Sigmoid colon (tissue), 7 donors: ENCODE results near the gene DLG3. TPM values are rescaled to one million over a fixed set of nuclear protein-coding genes. Genes with fewer than 3 reads are reported as not detected.

Experiments used
- DNase-seq: peaks from one replicate; pipeline ENCODE4 v3.0.0-alpha.2; 2019
- H3K27ac ChIP-seq, 4 donors: fragments of 200-600 bp; sonication (generic); one replicate each; pipeline ENCODE4 v1.5.1; 2016 to 2019; ENCODE audit warnings: mild to moderate bottlenecking in 1 of 4
- H3K27me3 ChIP-seq, 3 donors: fragments of 200-600 bp; sonication (generic); one replicate each; pipeline ENCODE4 v1.5.1; 2019; ENCODE audit warnings: mild to moderate bottlenecking in 1 of 3
- H3K36me3 ChIP-seq, 4 donors: fragments of 200-600 bp; sonication (generic); one replicate each; pipeline ENCODE4 v1.5.1; 2016 to 2019
- H3K4me1 ChIP-seq, 4 donors: fragments of 200-600 bp; sonication (generic); one replicate each; pipeline ENCODE4 v1.5.1; 2017 to 2019
- H3K4me3 ChIP-seq, 4 donors: fragments of 200-600 bp; sonication (generic); one replicate each; pipeline ENCODE4 v1.5.1; 2017 to 2019; ENCODE audit warnings: mild to moderate bottlenecking in 2 of 4, moderate library complexity in 1 of 4
- H3K9me3 ChIP-seq, 4 donors: fragments of 200-600 bp in 3 of 4; sonication (generic) in 3 of 4; one replicate each; pipeline versions ENCODE4 v1.5.1 to v1.6.1; 2013 to 2019
- EP300 ChIP-seq, 4 donors: sonication (generic); formaldehyde crosslinking; IDR thresholded peaks; one replicate each; pipeline ENCODE4 v1.6.1; 2017; ENCODE audit warnings: antibody characterized with exemption in 4 of 4
- POLR2A ChIP-seq, 2 donors: fragments of 450-650 bp; IDR thresholded peaks; one replicate each; pipeline ENCODE4 v1.6.1; 2016; ENCODE audit warnings: antibody characterized with exemption in 2 of 2, mild to moderate bottlenecking in 2 of 2, moderate library complexity in 2 of 2
- POLR2AphosphoS5 ChIP-seq, 4 donors: sonication (generic); formaldehyde crosslinking; IDR thresholded peaks; one replicate each; pipeline ENCODE4 v1.6.1; 2017; ENCODE audit warnings: antibody characterized with exemption in 4 of 4
- WGBS, 2 donors: extraction: QIAGEN DNeasy Blood & Tissue Kit; methylation state at CpG; one replicate each; pipeline ENCODE4 v1.1.7; 2013; 5-methylcytosine and 5-hydroxymethylcytosine counted together
- intact Hi-C: fragments of 100-400 bp; cut with DNase I; formaldehyde crosslinking; loops from one replicate; pipeline ENCODE4 v1.15.1; 2023
- polyA plus RNA-seq, 3 donors: library from polyadenylated mRNA; stranded (reverse); fragments of 200-250 nt; gene quantifications; one replicate each; pipeline ENCODE4 v1.2.3, GENCODE V29; 2013
- total RNA-seq, 4 donors: library from RNA; depleted of rRNA; stranded (reverse); fragments of >200 nt; gene quantifications; one replicate each; pipeline ENCODE4 v1.1.0, GENCODE V29; 2016
- TF ChIP-seq, protein P1 (sequence below), 4 experiments: fragments of 450-650 bp in 3 of 4; fragments of 200-600 bp in 1 of 4; IDR thresholded peaks; one replicate each; pipeline ENCODE4 v1.5.1; 2016 to 2019; ENCODE audit warnings: antibody characterized with exemption in 4 of 4, mild to moderate bottlenecking in 3 of 4, moderate library complexity in 2 of 4
- donor health status: healthy with polysubstance abuse.
- donor health status: Bipolar disorder and iron deficiency.
- donor health status: healthy.

The DLG3 gene
- total and polyA plus RNA-seq, 7 donors: 12.5 to 35.2 (median 24.0) TPM

- peak overlapping the region; percentile 39 to 64 (median 58) for H3K4me3 ChIP-seq
- 1% methylated on average over 39 of the region's 39 CpGs for WGBS, 2 donors
- no peaks in the 10 kb centered on the region for H3K27me3 ChIP-seq
- no peaks in the 10 kb centered on the region for H3K9me3 ChIP-seq
- TF ChIP-seq POLR2A (IDR thresholded peaks at IDR 0.05) (no peak), POLR2AphosphoS5 (IDR thresholded peaks at IDR 0.05) (peak in 2 of 4 donors; percentile 35 to 46), EP300 (IDR thresholded peaks at IDR 0.05) (no peak)
- TF ChIP-seq, protein P1, sequence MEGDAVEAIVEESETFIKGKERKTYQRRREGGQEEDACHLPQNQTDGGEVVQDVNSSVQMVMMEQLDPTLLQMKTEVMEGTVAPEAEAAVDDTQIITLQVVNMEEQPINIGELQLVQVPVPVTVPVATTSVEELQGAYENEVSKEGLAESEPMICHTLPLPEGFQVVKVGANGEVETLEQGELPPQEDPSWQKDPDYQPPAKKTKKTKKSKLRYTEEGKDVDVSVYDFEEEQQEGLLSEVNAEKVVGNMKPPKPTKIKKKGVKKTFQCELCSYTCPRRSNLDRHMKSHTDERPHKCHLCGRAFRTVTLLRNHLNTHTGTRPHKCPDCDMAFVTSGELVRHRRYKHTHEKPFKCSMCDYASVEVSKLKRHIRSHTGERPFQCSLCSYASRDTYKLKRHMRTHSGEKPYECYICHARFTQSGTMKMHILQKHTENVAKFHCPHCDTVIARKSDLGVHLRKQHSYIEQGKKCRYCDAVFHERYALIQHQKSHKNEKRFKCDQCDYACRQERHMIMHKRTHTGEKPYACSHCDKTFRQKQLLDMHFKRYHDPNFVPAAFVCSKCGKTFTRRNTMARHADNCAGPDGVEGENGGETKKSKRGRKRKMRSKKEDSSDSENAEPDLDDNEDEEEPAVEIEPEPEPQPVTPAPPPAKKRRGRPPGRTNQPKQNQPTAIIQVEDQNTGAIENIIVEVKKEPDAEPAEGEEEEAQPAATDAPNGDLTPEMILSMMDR (IDR thresholded peaks at IDR 0.05): peak in 3 of 4 experiments; percentile 55 to 67 (median 62)
- H3K36me3 ChIP-seq: no peaks in the 10 kb centered on the region
- peak; percentile 79 for DNase-seq
- H3K27ac ChIP-seq: peak overlapping the region; percentile 61 to 71 (median 66)
- intact Hi-C loops: loop anchor here (1.0 to 10.0 kb wide), 4 partner anchors 100 to 723 kb away; partner anchors contain the start of gene SNX12
- peaks cover 0 to 19% (median 0%) of the 10 kb centered on the region in 4 donors for H3K4me1 ChIP-seq
These were observed 7.6 kb downstream of the DLG3 start for GRCh38 chrX:70452143-70452733.

DNA sequence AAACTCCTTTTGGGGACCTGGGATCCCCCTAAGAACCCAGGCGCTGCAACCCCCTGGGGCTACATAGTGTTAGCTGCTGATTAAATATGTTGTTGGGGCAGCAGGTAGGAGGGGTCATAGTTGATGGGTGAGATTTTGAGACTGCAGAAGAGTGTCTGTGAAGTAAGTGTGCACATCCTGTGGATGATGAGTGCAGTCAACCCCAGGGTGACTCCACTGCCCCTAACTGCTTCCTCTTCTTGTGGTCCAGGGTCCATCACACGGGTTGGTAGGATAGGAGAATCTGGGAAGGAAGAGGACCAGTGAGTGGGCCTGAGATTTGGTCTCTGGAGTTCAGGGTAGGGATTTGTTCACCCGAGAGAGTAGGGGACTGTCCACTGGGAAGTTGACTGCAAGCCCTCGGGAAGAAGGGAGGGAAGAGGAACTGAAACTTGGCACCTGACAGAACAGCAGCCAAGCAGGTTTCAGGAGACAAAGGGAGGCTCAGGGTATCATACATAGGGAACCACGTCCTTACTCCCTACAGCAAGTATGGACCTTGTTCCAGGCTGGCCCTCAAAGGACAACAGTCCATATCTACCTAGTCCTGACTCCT, 8.5 kb downstream of the DLG3 start:
- Histone ChIP-seq H3K27ac (peak overlapping the region; percentile 61 to 71 (median 66)), H3K9me3 (no peaks in the 10 kb centered on the region), H3K27me3 (no peaks in the 10 kb centered on the region), H3K36me3 (no peaks in the 10 kb centered on the region), H3K4me3 (peak overlapping the region in 3 of 4 donors; percentile 55 to 64 (median 61)), H3K4me1 (peaks cover 0 to 19% (median 0%) of the 10 kb centered on the region in 4 donors)
- DNase-seq: no peak
- intact Hi-C loops: loop anchor here (2.0 to 10.0 kb wide), 3 partner anchors 212 to 722 kb away; partner anchors contain the start of gene SNX12
- no peak for TF ChIP-seq POLR2A (IDR thresholded peaks at IDR 0.05)
- TF ChIP-seq EP300 (IDR thresholded peaks at IDR 0.05): no peak
- TF ChIP-seq, protein P1 (IDR thresholded peaks at IDR 0.05): no peak
- no peak for TF ChIP-seq POLR2AphosphoS5 (IDR thresholded peaks at IDR 0.05)
- WGBS, 2 donors: 22 to 40% methylated on average over 5 of the region's 5 CpGs

GRCh38 chrX:70454441-70455365, 10.1 kb downstream of the DLG3 start:
- Histone ChIP-seq H3K4me1 (peaks cover 0 to 19% (median 0%) of the 10 kb centered on the region in 4 donors), H3K27me3 (no peaks in the 10 kb centered on the region), H3K4me3 (peak overlapping the region; percentile 43 to 59 (median 53)), H3K9me3 (no peaks in the 10 kb centered on the region), H3K36me3 (no peaks in the 10 kb centered on the region), H3K27ac (peak overlapping the region; percentile 79 to 89 (median 86))
- TF ChIP-seq, protein P1 (IDR thresholded peaks at IDR 0.05): peak; percentile 54 to 83 (median 71)
- TF ChIP-seq POLR2AphosphoS5 (IDR thresholded peaks at IDR 0.05) (peak in 3 of 4 donors; percentile 8 to 33 (median 30)), EP300 (IDR thresholded peaks at IDR 0.05) (no peak), POLR2A (IDR thresholded peaks at IDR 0.05) (no peak)
- intact Hi-C loops: loop anchor here (2.0 to 10.0 kb wide), 3 partner anchors 26 to 720 kb away; partner anchors contain the start of gene SNX12
- DNase-seq: peak; percentile 81
- WGBS, 2 donors: 1% methylated on average over 48 of the region's 48 CpGs

- TF ChIP-seq POLR2A (IDR thresholded peaks at IDR 0.05): no peak
- intact Hi-C loops: loop anchor here (2.0 to 10.0 kb wide), 3 partner anchors 25 to 719 kb away; partner anchors contain the start of gene SNX12
- Histone ChIP-seq H3K4me3 (peak overlapping the region; percentile 43 to 59 (median 53)), H3K27ac (peak overlapping the region; percentile 79 to 89 (median 86)), H3K27me3 (no peaks in the 10 kb centered on the region), H3K36me3 (no peaks in the 10 kb centered on the region), H3K4me1 (peaks cover 0 to 19% (median 0%) of the 10 kb centered on the region in 4 donors), H3K9me3 (no peaks in the 10 kb centered on the region)
- 2 to 9% methylated on average over 32 of the region's 32 CpGs for WGBS, 2 donors
- no peak for DNase-seq
These were observed 10.9 kb downstream of the DLG3 start for GRCh38 chrX:70455366-70456202.
